ENCODE measurements around the gene PROM1.

DNA sequence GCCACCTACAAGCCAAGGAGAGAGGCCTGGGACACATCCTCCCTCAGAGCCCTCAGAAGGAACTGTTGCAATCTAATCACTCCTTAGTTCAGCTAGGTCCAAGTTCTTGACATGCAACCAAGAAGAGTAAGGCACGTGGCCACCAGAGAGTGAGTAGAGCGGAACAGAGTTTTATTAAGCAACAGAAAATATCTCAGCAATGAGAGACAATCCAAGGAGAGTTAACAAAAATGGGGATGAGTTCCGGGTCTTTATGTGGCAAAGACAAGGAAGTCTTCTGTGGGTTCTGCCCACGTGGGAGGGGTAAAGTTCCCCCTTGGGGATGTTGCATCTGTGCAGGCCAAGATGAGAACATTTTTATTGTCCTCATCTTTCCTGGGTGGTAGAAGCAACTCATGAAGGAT is 38.5 kb upstream of the PROM1 start:
- TF ChIP-seq CTCF (IDR thresholded peaks at IDR 0.05), result no peak
- no peak for TF ChIP-seq EP300 (IDR thresholded peaks at IDR 0.05)
- TF ChIP-seq POLR2A (IDR thresholded peaks at IDR 0.05; ENCODE audit: low read depth), result no peak
